Hematopoietic multipotent progenitor cell (in vitro differentiated cells): ENCODE measurements around the gene GIT1. TPM values are rescaled to one million over a fixed set of nuclear protein-coding genes. Genes with fewer than 3 reads are reported as not detected.

Experiments
- DNase-seq, 3 donors: peaks; one replicate each; pipeline ENCODE4 v3.0.0-alpha.2; 2011 to 2015; ENCODE audit warnings: low read depth in 2 of 3, low spot score in 2 of 3
- total RNA-seq: library from RNA; depleted of rRNA; stranded (reverse); fragments of >200 nt; gene quantifications from one replicate; pipeline ENCODE4 v1.2.3, GENCODE V29; 2012

Gene GIT1
- total RNA-seq, 1 donor, result 64.1 TPM

DNA sequence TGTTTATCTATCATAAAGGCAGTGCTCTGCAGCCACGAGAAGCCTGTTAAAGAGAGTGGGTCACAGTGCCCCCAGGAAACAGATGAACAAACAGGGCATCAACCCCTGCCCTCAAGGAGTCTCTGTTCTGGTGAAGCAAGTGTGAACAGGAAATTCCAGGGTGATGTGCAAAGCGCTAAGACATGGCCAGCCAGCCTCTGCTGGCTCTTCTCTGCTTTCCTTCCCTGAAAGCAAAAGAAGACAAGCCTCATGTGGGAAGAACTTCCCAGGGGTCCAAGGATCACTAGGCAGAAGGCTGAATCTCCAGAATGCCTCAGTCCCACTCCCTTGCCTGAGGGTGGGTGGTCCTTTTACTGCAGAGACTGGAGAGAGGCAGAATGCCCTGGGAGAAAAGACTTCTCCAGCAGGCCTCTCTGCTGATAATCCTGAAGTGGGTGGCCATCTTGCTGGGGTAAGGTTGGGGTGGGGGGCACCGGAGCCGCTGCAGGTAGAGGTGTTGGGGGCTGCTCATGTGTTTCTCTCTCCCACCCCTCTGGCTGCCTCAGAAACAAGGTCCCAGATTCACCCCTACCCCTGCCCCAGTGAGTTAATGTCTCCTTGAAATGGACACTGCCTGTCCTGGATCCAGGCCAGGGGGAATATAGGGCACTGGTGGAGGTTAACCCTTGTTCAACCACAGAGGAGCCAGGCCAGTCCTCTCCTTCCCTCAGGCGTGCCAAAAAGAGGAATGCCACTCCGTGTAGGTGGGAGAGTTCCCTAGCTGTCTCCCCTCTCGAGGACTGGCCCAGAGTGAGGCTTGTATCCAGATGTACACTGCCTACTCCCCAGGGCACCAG lies 5.9 kb upstream of the GIT1 start:
- no peak for DNase-seq

DNA sequence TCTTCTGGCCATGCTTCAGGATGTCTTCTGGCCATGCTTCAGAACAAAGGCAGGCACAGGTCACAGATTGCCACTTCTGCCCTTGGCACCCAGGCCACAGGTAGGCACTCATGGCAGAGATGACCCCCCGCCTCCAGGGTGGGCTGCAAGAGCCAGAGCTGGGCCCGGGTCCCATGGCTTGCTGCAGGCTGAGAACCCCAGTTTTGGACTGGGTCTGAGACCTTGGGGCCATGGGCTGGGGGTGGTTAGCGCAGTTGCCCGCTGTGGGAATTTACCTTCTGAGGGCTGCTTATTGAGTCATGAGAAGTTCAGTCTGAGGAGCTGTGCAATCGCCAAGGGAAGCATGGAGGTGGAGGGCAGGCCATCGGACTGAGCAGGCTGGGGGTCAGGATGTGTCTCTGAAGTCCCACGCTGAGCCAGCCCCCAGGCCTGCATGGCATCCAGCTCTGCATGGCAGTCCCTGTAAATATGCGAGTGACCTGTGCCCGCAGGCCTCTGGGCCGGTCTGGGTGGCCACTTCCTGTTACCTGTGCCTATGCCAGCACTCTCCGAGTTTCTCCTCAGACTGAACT lies 5.2 kb upstream of the GIT1 start:
- no peak for DNase-seq

DNA sequence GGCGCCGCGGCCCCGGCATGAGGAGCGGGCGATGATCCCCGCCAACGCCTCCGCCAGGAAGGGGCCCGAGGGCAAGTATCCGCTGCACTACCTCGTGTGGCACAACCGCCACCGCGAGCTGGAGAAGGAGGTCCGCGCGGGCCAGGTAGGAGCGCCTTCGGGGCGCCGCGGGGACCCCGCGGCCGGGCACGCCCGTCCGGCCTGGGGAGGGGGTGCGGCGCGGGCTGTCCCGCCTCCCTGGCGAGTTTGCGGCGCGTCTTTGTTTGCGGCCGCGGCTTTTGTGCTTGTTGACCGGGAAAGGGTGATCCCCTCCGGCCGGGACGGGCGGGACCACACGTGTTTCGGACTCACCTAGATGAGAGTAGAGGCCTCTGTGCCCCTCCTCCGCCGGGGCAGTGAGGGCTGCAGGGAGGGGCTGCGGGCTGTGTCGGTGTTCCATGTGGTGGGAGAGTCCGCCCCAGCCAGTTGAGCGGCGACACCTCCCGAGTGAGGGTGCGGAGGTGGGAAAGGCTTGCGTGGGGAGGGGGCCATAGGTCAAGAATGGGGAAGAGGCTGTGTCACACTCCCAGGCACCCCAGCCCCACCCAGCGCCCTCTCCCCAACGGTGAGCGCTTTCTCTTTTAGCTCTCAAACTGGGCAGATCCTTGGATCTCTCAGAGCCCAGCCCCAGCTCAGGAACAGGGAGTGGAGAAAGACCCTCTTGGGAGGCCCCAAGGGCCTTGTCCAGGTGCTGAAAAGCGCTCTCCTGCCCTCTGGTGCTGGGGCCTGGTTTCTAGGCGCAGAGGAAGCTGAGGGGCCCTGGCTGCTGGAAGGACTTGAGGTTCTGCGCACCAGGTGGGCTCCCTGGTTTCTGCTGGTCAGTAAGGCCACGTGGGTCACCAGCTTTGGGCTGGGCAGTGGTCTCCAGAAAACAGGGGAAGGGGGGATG lies 4.4 kb upstream of the GIT1 start:
- peak in 1 of 3 donors; percentile 62 for DNase-seq

DNA sequence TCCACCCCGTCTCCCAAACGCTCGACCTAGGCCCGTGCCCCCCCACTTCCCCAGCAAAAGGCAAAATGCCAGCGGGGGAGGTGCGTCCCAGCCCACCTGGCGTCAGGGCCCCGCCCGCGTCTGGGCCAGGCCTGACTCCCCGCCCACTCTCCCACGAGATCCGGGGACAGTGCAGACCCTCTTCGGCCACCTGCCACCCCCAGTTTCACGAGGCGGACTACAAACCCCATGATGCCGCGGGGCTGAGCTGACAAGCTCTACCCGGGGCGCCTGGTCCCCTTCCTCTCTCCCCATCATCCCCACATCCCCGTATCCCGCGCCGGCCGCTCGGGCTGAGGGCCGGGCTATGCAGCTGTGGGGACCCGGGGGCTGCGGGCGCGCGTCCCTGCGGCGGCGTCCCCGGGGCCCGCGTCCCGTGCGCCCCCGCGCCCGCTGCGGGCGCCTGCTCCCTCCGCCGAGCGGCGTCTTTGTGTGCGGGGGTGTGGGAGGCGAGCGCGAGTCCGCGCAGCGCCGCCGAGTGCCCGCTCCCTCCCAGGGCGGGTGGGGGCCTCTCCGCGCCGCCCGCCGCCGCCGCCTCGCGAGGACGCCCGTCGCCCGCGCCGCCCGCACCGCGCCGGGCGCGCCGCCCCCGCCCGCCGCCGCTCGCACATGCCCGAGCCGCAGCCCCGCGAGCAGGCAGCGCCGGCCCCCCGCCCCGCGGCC lies 3.6 kb upstream of the GIT1 start, which contains the start of gene ANKRD13B:
ANKRD13B (plus strand) TSS at position 283 of the 702 bp plus-strand sequence. CDS start 490 bp downstream, outside the sequence.
- no peak for DNase-seq

DNA sequence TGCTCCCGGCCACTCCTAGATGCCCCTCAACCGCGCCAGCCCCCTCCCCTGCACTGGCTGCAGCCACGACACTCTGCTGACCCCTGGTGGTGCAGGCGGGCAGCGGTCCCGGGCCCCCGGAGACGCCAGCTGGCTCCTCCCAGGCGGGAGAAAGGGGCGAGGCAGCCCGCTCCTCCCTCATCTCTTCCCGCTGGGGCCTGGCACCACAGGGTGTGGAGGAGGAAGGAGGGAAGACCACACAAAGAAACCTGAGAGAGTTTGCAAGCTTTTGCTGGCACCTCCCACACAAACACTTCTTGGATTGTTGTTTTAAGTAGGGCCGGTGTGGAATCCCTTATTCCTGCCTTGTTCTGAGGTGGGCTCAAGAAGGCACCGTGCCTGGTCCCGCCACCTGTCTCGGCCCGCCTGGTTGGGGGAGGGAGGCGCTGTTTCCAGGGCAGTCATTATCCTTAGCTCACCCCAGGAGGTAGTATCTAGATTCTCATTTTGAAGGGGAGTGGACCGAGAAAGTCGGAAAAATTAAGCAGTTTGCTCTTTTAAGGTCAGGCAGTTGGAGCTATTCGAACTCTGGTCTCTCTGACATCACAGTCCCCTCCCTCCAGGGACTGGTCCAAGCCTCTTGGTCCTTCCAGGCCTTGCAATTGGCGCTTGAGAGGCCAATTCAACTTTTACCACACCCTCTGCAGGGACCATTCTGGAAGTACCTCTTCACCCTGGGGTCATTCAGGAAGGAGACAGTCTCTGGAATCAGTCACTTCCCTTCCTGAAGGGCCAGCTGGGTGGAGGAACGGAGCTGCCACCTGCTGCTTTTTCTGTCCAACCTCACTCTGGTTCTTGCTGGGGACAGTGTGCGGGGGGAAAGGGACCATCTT lies 2.5 kb upstream of the GIT1 start:
- DNase-seq, result peak in 2 of 3 donors; percentile 80 to 81

DNA sequence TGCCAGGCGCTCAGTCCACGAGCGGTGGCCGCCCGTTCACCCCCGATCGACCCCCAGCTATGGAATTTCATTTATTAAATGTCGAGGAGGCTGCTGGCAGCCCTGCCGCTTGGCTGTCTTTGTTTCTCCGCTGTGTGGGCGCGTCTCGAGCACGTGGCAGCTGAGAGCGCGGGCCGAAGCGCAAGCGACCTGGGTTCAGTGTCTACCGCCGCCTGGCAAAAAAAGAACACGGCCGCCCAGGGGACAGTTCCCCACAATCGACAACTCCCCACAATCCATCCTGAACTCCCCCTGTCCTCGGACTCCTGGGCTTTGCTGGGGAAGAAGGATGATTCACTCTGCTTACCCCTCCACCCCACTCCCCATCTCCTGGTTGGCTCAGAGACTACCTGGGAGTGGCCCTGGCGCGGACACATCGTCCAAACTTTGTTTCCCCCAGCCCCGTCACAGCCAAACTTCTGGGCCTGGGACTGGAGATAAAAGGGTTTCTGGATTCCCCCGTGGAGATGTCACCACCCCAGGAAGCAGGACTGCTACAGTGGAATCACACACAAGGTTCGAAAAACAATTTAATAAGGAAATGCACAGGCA lies 1.8 kb upstream of the GIT1 start:
- no peak for DNase-seq

DNA sequence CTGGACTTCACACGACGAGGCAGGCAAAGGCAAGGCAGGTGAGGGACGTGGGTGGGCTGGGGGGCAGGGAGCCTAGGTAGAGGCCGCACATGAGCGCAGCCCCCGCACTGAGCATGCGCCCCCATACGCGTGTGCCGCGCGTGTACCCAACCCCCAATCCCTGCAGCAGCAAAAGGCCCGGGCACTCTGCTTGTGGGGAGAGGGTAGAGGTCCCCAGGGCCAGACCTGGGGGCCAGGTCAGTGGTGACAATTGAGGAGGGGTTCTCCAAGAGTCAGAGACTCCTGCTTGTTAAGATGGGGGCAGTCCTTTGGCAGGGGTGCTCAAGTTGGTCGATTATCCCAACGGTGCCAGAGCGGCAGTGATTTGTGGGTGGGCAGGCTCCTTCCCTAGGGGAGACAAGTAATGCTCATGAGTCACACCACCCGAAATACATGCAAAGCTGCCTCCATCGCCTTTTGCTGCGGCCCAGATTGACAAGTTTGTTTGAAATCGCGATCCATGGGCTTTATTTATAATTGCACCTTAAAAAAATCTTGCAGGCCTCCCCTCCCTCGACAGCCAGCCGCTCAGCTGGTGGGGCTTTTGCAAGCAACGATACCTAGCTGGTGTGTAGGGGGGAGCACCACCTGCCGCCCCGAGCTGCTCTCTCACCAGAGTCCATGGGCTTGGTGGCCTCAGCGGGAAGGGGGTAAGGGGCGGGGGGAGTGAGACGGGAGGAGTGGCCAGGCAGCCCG lies 1.1 kb upstream of the GIT1 start:
- no peak for DNase-seq

DNA sequence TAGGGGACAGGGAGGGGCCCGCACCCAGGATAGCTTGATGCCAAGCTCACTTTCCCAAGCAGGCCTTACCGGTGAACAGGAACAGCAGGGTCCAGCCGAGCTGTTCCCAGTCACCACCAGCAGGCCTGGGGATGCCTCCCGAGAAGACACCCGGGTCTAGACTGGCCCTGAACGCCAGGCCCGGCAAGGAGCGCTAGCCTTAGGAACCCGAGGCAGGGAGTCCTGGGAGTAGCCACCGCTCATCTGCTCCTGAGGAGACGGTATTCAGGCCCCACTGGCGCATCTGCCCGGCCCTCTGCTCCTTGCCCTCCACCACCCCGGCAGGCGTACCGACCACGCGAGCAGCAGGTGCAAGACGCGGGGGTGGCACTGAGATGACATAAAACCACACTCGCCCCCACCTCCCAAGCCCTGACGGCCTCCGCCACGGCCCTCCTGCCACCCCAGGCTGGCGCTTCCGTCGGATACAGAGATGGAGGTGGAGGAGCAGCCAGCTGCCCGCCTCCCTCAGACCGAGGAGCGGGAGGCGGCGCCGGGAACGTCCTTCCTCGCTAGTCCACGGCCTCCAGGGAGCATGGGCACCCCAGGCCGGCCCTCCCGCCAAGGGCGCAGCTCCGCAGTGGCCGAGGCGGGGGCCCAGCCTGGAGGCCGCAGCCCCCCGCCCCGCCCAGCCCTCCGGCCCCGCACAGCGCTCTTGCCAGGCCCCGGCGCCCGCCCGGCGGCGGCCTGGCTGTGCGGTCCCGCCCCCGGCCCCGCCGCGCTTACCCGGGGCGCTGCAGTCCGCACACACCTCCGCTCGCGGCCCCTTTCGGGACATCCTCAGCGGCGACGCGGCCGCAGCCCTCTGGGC lies 661 bp downstream of the GIT1 start:
- no peak for DNase-seq

DNA sequence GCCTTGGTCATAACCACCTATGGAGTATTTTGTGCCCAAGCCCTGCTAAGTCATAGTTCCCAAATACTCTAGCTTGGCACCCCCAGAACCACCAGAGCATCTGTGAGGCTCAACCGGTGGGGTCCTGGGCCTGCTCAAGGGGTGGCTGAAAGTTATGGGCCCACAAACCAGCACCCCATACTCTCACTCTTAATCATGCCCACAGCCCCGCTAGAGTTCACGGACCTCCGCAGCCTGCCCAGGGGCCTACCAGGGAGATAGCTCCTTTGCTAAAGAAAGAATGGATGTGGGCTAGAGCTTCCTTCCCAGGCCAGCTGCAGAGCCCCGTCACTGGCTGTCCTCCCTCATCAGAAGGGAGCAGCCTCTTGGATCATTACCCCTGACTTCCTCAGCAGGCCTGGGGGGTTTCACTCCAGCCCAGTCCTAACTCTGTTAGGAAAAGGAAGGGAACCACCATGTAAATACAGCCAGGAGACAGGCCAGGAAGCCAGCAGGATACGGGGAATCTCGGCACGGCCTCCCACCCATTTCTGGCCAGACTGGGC lies 1.4 kb downstream of the GIT1 start:
- no peak for DNase-seq

DNA sequence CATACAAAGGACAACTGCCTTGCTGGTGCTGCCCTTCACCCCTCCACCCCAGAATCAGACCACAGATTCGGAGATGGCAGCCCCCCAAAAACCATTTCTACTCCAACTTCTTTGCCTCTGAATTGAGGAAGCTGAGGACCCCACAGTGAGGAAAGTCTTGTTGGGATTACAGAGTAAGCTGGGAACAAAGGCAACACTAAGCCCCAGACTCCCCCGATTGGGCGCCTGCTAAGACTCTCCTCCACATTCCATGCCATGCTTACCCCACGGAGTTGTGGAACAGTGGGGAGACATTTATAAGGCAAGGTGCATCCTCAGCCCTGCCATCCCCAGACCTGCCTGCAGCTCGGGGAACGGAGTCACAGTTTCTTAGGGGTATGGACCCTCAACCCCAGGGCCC lies 1.9 kb downstream of the GIT1 start:
- no peak for DNase-seq

DNA sequence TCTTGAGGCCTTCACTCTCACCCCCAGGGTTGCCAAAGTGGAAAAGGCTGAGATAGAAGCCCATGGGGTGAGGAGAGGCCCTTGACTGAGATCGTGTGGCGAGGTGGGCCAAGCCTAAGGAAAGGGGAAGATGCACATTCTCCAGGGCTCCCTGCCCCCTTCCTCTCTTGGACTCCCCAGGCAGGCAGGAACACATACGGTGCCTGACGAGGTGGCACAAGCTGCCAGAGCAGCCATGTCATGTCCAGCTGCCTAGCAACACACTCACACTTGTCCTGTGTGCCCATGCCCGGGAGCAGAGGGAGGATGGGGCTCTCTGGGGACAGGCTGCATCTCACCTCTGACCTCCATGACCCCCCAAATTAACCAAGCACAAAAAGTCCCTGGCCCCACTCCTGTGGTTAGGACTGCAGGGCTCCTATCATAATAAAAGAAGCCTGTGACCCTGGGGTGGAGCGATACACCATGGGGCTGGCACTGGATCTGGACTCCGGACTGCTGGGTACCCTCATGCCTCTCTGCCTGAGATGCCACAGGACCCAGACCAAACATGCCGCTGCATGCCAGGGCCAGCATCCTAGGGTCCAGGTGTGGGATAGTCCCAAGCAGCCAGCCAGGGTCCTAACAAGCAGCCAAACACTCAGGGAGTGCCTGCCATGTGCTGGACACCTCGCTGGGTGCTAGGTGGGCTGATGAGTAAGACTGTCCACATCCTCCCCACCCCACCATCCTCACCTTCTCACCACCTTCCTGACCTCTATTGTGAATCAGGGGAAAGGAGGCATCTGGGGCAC lies 2.6 kb downstream of the GIT1 start:
- DNase-seq, result no peak

DNA sequence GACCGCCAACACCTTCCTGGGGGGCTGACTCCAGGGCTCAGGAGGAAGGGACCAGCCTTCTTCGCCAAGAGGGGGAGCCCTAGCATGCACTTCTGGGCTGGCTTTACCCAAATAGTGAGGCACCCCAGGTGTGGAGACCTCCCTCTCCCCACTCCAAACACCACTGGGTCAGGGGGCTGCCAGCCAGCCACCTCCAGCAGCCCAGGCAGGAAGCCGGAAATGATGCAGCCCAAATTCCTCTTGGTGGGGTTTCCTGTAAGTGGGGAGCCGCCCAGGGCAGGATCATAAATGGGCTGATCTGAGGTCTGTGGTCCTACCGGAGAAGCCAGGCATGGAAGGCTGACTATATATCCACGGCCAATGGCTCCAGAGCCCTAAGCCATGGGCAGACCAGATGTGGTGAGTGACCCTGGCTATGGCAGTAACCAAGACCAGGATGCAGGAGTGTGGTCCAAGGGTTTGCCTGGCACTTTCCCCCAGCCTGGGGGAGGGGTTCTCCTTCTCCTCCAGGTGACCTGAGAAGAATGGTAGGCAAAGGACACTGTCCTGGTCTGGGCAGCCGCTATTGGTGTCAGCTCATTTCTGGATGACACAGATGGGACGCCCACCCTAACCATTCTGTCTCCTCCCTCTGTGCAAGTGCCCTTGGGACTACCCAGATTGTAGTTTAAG lies 4.2 kb downstream of the GIT1 start:
- no peak for DNase-seq

DNA sequence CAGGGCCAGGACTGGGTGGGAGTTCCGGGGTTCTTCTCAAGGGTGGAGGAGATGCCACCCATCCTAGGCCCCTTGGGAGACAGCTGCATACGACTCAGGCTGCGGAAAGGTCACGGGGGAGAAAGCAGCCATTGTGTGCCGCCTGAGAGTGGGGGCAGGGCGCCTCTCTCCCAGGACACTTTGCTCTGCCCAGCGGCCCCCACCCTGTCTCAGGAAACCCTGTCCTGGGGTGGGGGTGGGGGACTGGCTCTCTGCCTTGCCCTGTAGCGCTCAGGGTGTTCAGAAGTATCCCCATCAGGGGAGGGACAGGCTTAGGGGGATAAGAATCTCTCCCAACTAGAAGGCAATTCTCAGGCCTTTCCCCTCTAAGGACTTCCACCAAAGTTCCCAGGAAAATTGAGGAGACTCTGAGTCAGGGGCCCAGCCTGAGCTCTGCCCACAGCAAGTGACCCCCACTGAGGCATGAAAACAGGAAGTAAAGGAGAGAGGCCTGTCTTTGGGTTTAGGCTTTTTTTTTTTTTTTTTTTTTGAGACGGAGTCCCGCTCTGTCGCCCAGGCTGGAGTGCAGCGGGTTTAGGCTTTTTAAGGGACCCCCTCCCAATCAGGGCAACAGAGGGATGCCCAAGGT lies 4.9 kb downstream of the GIT1 start:
- DNase-seq, result no peak

DNA sequence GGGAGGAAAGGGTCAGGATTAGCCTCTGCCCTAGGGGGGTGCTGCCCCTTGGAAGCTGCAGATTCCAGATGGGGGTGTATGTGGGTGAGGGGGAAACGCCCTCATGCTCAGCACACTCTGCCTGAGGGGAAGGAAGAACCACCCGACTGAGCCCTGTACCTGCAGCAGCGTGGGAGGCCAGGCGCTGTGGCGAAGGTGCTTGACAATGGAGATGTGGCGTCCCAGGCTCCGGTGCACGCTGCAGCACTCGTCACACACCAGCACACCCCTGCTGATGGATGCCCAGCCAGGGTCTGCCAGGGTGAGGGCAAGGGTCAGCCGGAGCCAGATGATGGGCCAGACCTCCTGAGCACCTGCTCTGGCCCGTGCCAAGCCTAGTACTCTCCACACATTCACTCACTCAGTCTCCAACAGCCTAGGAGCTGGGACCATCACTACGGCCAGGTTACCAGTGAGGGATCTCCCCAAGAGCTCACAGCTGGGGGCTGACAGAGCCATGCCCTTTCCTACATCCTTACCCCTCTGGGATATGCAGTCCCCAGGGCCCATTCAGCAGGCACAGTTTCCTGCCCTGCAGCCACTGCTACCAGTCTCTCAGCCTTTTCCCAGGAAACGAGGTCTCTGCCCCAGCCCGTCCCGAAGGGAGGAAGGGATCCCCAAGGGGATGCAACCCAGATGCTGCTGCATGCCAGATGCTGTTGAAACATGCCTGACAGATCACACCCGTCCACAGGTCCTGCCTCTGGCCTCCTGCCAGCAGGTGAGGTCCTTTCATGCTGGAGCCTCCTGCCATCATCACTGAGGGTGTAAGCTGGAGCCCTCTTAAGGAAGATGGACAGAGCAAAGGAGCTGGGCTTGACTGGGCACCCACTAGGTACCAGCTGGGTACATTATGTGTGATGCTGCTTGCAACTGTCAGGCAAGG lies 5.9 kb downstream of the GIT1 start:
- no peak for DNase-seq

DNA sequence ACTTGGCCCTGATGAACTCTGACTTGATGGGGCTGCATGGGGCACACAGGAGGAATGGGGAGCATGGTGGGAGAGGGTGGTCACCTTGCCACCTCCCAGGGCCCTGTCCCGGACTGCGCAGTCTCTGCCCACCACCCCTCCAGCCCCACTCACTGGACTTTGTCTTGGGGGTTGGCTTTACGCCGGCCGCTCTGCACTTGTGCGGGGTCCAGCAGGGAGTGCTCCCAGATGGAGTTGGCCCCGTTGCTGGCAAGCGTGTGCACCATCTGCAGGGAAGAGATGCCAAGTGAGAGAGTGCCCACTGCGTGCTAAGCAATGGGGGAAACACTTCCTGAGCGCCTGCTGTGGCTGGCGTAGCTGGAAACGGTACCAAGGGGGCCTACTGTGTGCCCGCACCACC lies 6.7 kb downstream of the GIT1 start:
- no peak for DNase-seq
